Cardiac septum (tissue), 1 donor: ENCODE data around the gene LRIG2. TPM values are rescaled to one million over a fixed set of nuclear protein-coding genes. Genes with fewer than 3 reads are reported as not detected.
"Not testable (repeated sequence)": the region's sequence is repeated elsewhere in the genome, so short reads cannot be mapped to it uniquely, and the experiment has no call there.

Source experiments
- DNase-seq: peaks from one replicate; pipeline ENCODE4 v3.0.0-alpha.2; 2020; ENCODE audit warnings: low spot score
- intact Hi-C: fragments of 100-400 bp; cut with DNase I; formaldehyde crosslinking; loops from one replicate; pipeline ENCODE4 v1.14.0; 2022
- total RNA-seq: library from RNA; stranded (reverse); fragmentation: NEBNext Ultra II Directional; extraction: Animal tissue kit (Norgen Biotek cat#: 25700); gene quantifications from one replicate; pipeline ENCODE4 v1.2.1, GENCODE V29; 2021
- donor health status: DM: no; HTN: no; CAD: no.

The LRIG2 gene
- total RNA-seq, 1 donor from 2014 or later = 11.5 TPM

GRCh38 chr1:113057006-113057405 lies 16.0 kb upstream of the LRIG2 start:
- intact Hi-C loops = no loop called here
- no peak for DNase-seq

- intact Hi-C loops = no loop called here
- no peak for DNase-seq
These were observed 13.9 kb upstream of the LRIG2 start for GRCh38 chr1:113058941-113059706.

- intact Hi-C loops, DNase-seq: not testable (repeated sequence)
These were observed 9.5 kb upstream of the LRIG2 start for GRCh38 chr1:113063456-113063855.

DNA sequence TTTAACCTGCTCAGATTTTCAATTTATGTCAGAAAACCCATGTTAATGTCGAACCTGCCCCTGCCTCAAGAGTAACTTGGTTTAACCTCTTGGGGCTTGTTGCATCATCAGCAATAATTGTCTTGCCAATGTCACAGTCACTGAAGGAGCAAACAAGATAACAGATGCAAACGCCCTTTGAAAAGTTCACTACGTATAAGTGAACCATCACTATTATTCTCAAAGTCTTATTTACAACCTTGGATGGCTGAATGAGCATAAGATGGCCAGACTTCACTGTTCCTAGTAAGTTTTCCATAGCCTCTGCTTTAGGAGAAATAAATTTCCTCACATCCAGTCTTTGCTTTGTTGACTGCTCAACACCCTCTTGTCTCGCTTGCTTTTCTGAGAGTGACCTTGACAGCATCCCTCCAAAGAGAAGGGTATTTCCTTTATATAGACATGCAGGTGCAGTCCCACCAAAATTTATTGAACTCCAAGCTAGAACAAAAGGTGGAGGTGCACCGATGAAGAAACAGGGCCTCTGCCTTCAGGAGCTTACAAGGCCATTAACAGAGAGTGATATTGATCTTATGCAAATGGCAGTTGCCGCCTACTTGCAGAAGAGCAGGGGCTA lies 749 bp upstream of the LRIG2 start:
- intact Hi-C loops = loop anchor here (2.0 kb wide), 1 partner anchor 355 kb away; no protein-coding TSS in a partner anchor
- DNase-seq = no peak

- intact Hi-C loops = loop anchor here (2.0 kb wide), 1 partner anchor 357 kb away; no protein-coding TSS in a partner anchor
These were observed 517 bp downstream of the LRIG2 start for GRCh38 chr1:113073479-113073950.

GRCh38 chr1:113074237-113074636 lies 1.2 kb downstream of the LRIG2 start:
- intact Hi-C loops = no loop called here

More at GRCh38 chr1:113073479-113073950, 517 bp downstream of the LRIG2 start:
- peak; percentile 80 for DNase-seq

GRCh38 chr1:113077978-113078377 lies 5.0 kb downstream of the LRIG2 start:
- DNase-seq, intact Hi-C loops: not testable (repeated sequence)

More at GRCh38 chr1:113074237-113074636, 1.2 kb downstream of the LRIG2 start:
- no peak for DNase-seq

- intact Hi-C loops = no loop called here
- no peak for DNase-seq
These were observed 13.5 kb downstream of the LRIG2 start for GRCh38 chr1:113086541-113086940.

- intact Hi-C loops = no loop called here
- no peak for DNase-seq
These were observed 16.0 kb downstream of the LRIG2 start for GRCh38 chr1:113088972-113089371.

- intact Hi-C loops = no loop called here
- no peak for DNase-seq
These were observed 17.1 kb downstream of the LRIG2 start for GRCh38 chr1:113090051-113090450.

DNA sequence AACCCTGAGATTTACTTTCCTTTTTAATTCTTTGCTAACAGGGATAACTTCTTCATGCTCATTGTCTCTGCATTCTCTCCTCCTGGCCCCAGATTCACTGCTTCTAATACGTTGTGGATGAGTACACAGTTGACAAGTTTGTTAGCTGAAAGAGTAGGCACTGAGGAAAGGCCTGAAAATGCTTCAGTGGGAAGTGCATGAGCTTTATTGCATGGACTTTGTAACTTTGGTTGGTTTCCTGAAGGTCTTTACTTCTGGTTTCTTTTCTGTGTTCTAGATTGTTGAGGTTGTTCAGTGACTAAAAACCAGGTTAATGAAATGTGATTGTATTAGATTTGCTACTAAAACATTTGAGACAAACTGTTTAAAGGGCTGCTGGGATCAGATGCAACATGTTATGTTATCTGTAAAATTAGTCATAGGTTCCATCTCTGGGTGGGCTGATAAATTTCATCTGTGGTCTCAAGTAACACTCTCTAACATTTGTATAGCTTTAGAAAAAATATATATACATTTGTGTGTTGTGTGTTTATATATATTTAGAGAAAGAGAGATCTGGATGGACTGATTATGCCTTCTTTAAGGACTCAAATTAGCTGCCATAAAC lies 19.1 kb downstream of the LRIG2 start:
- DNase-seq = no peak
- intact Hi-C loops = no loop called here

GRCh38 chr1:113094506-113094905 lies 21.5 kb downstream of the LRIG2 start:
- no peak for DNase-seq
- intact Hi-C loops = no loop called here

- intact Hi-C loops = no loop called here
- DNase-seq = no peak
These were observed 22.9 kb downstream of the LRIG2 start for GRCh38 chr1:113095790-113096455.

DNA sequence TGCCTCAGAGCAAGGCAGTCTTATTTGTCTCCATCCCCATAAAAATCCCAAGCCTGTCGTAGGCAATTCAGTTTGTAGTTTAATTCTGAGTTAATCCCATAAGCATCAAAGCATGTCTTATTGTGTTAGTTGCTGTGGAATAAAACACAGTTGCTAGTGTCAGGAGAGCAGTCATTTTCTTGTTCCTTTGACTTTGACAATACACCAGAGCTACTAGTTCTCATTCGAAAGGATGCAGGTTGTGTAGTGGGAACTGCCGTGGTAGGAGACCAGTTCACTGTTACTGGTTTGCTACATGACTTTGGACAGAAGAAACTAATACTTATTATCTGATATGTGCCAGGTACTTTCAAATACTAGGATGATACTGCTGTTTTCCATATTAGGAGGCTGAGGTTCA lies 23.5 kb downstream of the LRIG2 start:
- no peak for DNase-seq
- intact Hi-C loops = no loop called here

DNA sequence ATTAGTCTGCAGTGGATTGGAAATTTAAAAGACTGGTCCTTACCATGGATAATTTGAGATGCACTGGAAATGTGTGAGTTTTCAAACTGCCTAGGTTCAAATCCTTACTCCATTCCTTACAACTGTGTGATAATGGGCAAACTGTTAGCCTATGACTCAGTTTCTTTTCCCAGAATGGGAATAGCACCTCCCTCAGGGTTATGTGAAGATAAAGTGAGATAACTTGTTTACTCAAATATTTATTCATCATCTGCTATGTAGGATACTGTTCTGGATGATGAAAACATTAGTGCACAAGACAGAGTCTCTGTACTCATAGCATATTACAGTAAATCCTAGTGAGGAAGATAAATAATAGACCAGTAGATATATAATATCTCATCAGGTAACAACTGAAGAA lies 28.6 kb downstream of the LRIG2 start:
- intact Hi-C loops = no loop called here
- DNase-seq = no peak

DNA sequence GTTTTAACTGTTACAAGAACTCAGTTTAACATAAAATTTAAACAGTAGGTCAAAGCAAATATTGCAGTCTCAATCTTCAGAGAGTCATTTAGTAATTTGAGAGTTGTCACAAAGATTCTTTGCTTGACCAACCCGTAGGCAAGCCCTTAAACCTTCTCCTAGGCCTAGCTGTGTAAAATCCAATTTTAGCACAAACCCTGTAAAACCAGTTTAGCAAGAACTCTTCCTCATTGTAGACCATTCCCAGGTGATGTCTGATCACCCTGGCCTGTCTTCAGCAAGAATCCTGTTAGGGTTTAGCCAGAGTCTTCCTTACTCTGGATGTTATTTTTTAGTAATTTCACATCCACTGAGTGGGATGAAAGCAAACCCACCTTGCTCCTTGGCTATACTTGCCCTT lies 30.1 kb downstream of the LRIG2 start:
- intact Hi-C loops = no loop called here

DNA sequence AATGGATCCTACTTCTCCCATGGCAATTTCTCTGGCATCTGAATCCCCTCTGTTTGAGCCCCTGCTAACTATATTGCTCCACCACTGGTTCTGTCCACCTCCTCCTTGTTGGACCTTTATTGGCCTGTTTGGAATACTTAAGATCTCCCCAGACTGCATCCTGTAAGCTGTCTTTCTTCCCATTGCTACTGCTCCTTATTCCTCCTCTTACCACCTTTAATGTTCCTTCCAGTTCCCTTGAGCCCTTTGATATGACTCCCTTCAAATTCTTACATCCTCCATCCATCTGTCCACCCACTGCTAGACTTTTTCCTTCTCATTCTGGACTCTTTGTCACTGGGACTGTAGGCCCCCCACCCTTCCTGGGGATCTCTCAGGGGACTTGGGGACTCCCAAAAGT lies 31.0 kb downstream of the LRIG2 start:
- DNase-seq = no peak
- intact Hi-C loops = no loop called here

More for the DNA sequence above, 30.1 kb downstream of the LRIG2 start:
- DNase-seq = no peak

- no peak for DNase-seq
- intact Hi-C loops = no loop called here
These were observed 33.9 kb downstream of the LRIG2 start for GRCh38 chr1:113106910-113107309.

GRCh38 chr1:113109908-113110554 lies 37.0 kb downstream of the LRIG2 start:
- intact Hi-C loops = no loop called here
- DNase-seq = no peak
